Gastrocnemius medialis (tissue), 4 donors: ENCODE measurements around the gene INAVA. TPM values are rescaled to one million over a fixed set of nuclear protein-coding genes. Genes with fewer than 3 reads are reported as not detected.

Experiments
- ATAC-seq, 2 donors: fragments of 150-250 bp; one replicate each; pipeline ENCODE4 v1.9.1; 2016
- DNase-seq, 2 donors: peaks; one replicate each; pipeline ENCODE4 v3.0.0-alpha.2; 2019
- H3K27ac ChIP-seq, 4 donors: fragments of 200-600 bp; sonication (generic); 1 replicate in 1 of 4; 2 replicates in 3 of 4; pipeline ENCODE4 v1.5.1; 2016 to 2018; ENCODE audit warnings: mild to moderate bottlenecking in 2 of 4, moderate library complexity in 1 of 4
- H3K27me3 ChIP-seq, 3 donors: fragments of 200-600 bp; sonication (generic) in 2 of 3; 1 replicate in 1 of 3; 2 replicates in 2 of 3; pipeline versions ENCODE4 v1.5.1 to v1.6.0; 2016 to 2019; ENCODE audit warnings: mild to moderate bottlenecking in 1 of 3, moderate library complexity in 1 of 3
- H3K36me3 ChIP-seq, 2 donors: fragments of 200-600 bp; sonication (generic) in 1 of 2; one replicate each; pipeline ENCODE4 v1.5.1; 2017 to 2018
- H3K4me1 ChIP-seq, 2 donors: fragments of 200-600 bp; sonication (generic) in 1 of 2; one replicate each; pipeline ENCODE4 v1.5.1; 2016 to 2017; ENCODE audit warnings: mild to moderate bottlenecking in 2 of 2
- H3K4me3 ChIP-seq, 4 donors: fragments of 200-600 bp; sonication (generic) in 3 of 4; 1 replicate in 1 of 4; 2 replicates in 3 of 4; pipeline ENCODE4 v1.5.1; 2016 to 2019; ENCODE audit warnings: mild to moderate bottlenecking in 2 of 4
- H3K9me3 ChIP-seq, 3 donors: fragments of 200-600 bp; sonication (generic) in 2 of 3; 1 replicate in 1 of 3; 2 replicates in 2 of 3; pipeline ENCODE4 v1.5.1; 2016 to 2019
- POLR2A ChIP-seq, 2 donors: fragments of 450-650 bp; IDR thresholded peaks; one replicate each; pipeline ENCODE4 v1.6.1; 2017; ENCODE audit warnings: antibody characterized with exemption in 2 of 2, mild to moderate bottlenecking in 2 of 2, moderate library complexity in 2 of 2
- in situ Hi-C, 4 donors: fragments of 200-750 bp; cut with MboI; loops; one replicate each; pipeline versions ENCODE4 v1.15.0 to v1.8.0; 2017; ENCODE audit warnings: low sequenced_read_pairs in 4 of 4
- intact Hi-C: fragments of 100-400 bp; cut with DNase I; formaldehyde crosslinking; loops from one replicate; pipeline ENCODE4 v1.15.1; 2023; ENCODE audit warnings: low total_unique reads
- total RNA-seq, 4 donors: library from RNA; depleted of rRNA; stranded (reverse); fragments of >200 nt; gene quantifications; one replicate each; pipeline versions ENCODE4 v1.1.0 to v1.2.3, GENCODE V29; 2016
- TF ChIP-seq, protein P1 (sequence below), 5 experiments: fragments of 450-650 bp in 3 of 5; fragments of 200-600 bp in 2 of 5; sonication (generic) in 2 of 5; IDR thresholded peaks in 4 of 5; conservative IDR thresholded peaks in 1 of 5; 1 replicate in 4 of 5; 2 replicates in 1 of 5; pipeline ENCODE4 v1.5.1; 2016 to 2019; ENCODE audit warnings: antibody characterized with exemption in 5 of 5, mild to moderate bottlenecking in 3 of 5, moderate library complexity in 3 of 5

Gene INAVA
- total RNA-seq, 4 donors from 2014 or later: 0.58 TPM; not detected in 3

DNA sequence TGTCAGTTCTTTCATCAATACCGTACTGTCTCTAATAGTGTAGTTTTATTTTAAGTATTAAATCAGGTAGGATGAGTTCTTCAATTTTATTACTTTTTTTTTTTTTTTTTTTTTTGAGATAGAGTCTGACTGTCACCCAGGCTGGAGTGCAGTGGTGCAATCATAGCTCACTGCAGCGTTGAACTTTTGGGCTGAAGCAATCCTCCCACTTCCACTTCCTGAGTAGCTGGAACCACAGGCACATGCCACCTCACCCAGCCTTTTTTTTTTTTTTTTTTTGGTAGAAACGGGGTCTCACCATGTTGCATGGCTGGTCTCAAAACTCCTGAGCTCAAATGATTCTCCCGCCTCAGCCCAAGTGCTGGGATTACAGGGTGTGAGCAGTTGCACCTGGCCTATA, 44.3 kb downstream of the INAVA start:
- DNase-seq: no peak
- intact Hi-C loops: no loop called here
- Histone ChIP-seq H3K4me3 (no peak overlapping the region), H3K36me3 (no peaks in the 10 kb centered on the region), H3K9me3 (no peaks in the 10 kb centered on the region), H3K27me3 (no peaks in the 10 kb centered on the region), H3K27ac (no peak overlapping the region), H3K4me1 (no peaks in the 10 kb centered on the region)
- in situ Hi-C loops: no loop called here
- ATAC-seq: no peak
- TF ChIP-seq, protein P1, sequence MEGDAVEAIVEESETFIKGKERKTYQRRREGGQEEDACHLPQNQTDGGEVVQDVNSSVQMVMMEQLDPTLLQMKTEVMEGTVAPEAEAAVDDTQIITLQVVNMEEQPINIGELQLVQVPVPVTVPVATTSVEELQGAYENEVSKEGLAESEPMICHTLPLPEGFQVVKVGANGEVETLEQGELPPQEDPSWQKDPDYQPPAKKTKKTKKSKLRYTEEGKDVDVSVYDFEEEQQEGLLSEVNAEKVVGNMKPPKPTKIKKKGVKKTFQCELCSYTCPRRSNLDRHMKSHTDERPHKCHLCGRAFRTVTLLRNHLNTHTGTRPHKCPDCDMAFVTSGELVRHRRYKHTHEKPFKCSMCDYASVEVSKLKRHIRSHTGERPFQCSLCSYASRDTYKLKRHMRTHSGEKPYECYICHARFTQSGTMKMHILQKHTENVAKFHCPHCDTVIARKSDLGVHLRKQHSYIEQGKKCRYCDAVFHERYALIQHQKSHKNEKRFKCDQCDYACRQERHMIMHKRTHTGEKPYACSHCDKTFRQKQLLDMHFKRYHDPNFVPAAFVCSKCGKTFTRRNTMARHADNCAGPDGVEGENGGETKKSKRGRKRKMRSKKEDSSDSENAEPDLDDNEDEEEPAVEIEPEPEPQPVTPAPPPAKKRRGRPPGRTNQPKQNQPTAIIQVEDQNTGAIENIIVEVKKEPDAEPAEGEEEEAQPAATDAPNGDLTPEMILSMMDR (IDR thresholded peaks at IDR 0.05 in 4 of 5, conservative IDR thresholded peaks at IDR 0.05 in 1 of 5): no peak
- TF ChIP-seq POLR2A (IDR thresholded peaks at IDR 0.05): no peak

DNA sequence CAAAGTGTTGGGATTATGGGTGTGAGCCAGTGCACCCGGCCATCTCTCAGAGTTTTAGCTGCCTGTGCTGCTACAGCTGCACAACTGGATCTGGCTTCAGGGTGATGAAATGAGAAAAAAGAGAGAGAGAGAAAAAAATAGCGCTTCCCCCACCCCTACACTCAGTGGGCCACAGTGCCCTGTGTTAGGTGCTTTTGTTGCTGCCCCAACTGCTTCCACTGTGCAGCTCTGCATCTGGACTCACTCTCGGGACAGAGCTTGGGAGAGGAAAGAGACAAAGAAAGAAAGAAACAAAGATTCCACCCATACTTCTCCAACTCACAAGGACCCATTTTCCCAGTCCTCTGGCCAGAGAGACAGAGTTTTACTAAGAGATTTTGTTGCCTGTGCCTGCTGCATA, 50.4 kb downstream of the INAVA start:
- Histone ChIP-seq H3K9me3 (no peaks in the 10 kb centered on the region), H3K27me3 (no peaks in the 10 kb centered on the region), H3K4me1 (no peaks in the 10 kb centered on the region), H3K27ac (no peak overlapping the region), H3K4me3 (no peak overlapping the region), H3K36me3 (no peaks in the 10 kb centered on the region)
- intact Hi-C loops (no loop called here), in situ Hi-C loops (no loop called here)
- ATAC-seq (no peak), DNase-seq (no peak)
- no peak for TF ChIP-seq POLR2A (IDR thresholded peaks at IDR 0.05)
- TF ChIP-seq, protein P1 (IDR thresholded peaks at IDR 0.05 in 4 of 5, conservative IDR thresholded peaks at IDR 0.05 in 1 of 5): no peak

DNA sequence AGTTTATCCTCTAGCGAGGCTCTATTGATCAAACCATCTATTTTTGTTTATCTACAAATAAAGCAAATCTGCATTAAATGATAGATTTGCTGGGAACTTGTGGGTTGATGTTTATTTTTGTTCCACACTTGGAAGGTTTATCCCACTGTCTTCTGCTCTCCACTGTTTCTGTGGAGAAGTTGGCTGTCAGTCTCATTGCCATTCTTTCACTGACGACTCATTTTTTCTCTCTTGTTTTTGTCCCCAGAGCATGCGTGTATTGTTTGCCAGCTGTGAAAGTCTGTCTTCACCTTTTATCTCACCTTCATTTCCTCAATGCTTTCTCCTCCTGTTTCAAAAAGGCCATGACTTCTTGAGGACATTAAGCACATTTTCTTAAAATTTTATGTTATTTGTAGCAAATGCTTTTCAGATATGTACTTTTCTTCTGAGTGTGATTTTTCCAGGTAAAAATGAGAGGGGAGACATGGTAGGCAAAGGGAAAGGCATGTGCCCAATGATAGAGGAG, 52.4 kb downstream of the INAVA start:
- Histone ChIP-seq H3K4me1 (no peaks in the 10 kb centered on the region), H3K27me3 (no peaks in the 10 kb centered on the region), H3K9me3 (no peaks in the 10 kb centered on the region), H3K36me3 (no peaks in the 10 kb centered on the region), H3K4me3 (no peak overlapping the region), H3K27ac (no peak overlapping the region)
- no peak for DNase-seq
- TF ChIP-seq, protein P1 (IDR thresholded peaks at IDR 0.05 in 4 of 5, conservative IDR thresholded peaks at IDR 0.05 in 1 of 5): no peak
- TF ChIP-seq POLR2A (IDR thresholded peaks at IDR 0.05): no peak
- in situ Hi-C loops (no loop called here), intact Hi-C loops (no loop called here)
- ATAC-seq: no peak

DNA sequence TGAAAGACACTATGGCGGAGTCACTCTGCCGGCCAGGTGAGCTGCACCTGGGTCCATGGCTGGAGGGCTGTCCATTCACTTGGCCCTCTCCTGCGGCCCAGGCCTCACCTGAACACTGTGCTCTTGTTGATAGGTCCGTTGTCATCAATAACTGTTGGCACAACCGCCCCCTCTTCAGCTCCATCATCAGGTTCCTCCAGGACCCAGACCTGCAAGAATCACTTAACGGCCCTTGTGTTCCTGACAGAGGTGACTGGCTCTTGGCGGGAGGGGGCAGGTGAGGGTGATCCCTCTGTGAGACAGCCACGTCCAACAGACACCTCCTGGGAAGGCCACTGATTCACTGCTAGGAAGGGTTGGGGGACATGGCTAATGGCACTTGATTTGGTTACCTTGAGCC, 54.9 kb downstream of the INAVA start:
- intact Hi-C loops (no loop called here), in situ Hi-C loops (no loop called here)
- H3K27ac ChIP-seq: no peak overlapping the region
- no peaks in the 10 kb centered on the region for H3K36me3 ChIP-seq
- TF ChIP-seq, protein P1 (IDR thresholded peaks at IDR 0.05 in 4 of 5, conservative IDR thresholded peaks at IDR 0.05 in 1 of 5): no peak
- no peak for TF ChIP-seq POLR2A (IDR thresholded peaks at IDR 0.05)
- H3K4me1 ChIP-seq: no peaks in the 10 kb centered on the region
- no peaks in the 10 kb centered on the region for H3K27me3 ChIP-seq
- H3K4me3 ChIP-seq: no peak overlapping the region
- ATAC-seq: no peak
- no peak for DNase-seq
- H3K9me3 ChIP-seq: no peaks in the 10 kb centered on the region

DNA sequence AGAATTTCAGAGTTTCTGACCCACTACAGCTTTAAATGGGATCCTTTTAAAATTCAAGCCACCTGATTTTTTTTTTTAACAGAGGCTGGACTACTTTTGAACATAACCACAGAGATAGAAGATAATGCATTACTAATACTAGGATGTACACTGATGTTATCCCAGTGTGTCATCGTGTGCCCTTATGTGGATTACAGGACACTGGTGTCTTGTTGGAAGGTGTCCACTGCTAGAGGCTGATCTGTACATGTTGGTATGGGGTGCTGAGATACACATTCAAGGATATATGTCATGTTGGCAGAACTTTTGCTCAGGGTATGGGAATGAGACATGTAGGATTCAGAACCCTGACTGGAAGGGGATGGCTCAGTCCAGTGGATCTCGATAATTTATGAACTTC, 56.3 kb downstream of the INAVA start:
- Histone ChIP-seq H3K27me3 (no peaks in the 10 kb centered on the region), H3K9me3 (no peaks in the 10 kb centered on the region), H3K4me1 (no peaks in the 10 kb centered on the region), H3K36me3 (no peaks in the 10 kb centered on the region), H3K4me3 (no peak overlapping the region), H3K27ac (no peak overlapping the region)
- DNase-seq (no peak), ATAC-seq (no peak)
- in situ Hi-C loops (no loop called here), intact Hi-C loops (no loop called here)
- TF ChIP-seq, protein P1 (IDR thresholded peaks at IDR 0.05 in 4 of 5, conservative IDR thresholded peaks at IDR 0.05 in 1 of 5): no peak
- no peak for TF ChIP-seq POLR2A (IDR thresholded peaks at IDR 0.05)
